ENCODE data around the gene TPP1.
A peak's percentile ranks its signal among the peaks of the same experiment; 100 is the strongest.

Gene TPP1

GRCh38 chr11:6611092-6611962, 7.9 kb downstream of the TPP1 start:
- DNase-seq (ENCODE audit: low read depth), result no peak

GRCh38 chr11:6610591-6610990, 8.6 kb downstream of the TPP1 start:
- no peak for DNase-seq (ENCODE audit: low read depth)

GRCh38 chr11:6609502-6610015, 9.7 kb downstream of the TPP1 start:
- no peak for DNase-seq (ENCODE audit: low read depth)

- DNase-seq (ENCODE audit: low read depth), result no peak
These were observed 10.3 kb downstream of the TPP1 start for GRCh38 chr11:6608726-6609501.

GRCh38 chr11:6608011-6608410, 11.2 kb downstream of the TPP1 start:
- no peak for DNase-seq (ENCODE audit: low read depth)

GRCh38 chr11:6607190-6607795, 11.9 kb downstream of the TPP1 start:
- no peak for DNase-seq (ENCODE audit: low read depth)

- no peak for DNase-seq (ENCODE audit: low read depth)
These were observed 12.6 kb downstream of the TPP1 start for GRCh38 chr11:6606471-6607189.

- DNase-seq (ENCODE audit: low read depth), result no peak
These were observed 14.4 kb downstream of the TPP1 start for GRCh38 chr11:6604790-6605189.

- no peak for DNase-seq (ENCODE audit: low read depth)
These were observed 15.1 kb downstream of the TPP1 start for GRCh38 chr11:6604081-6604626.

- DNase-seq (ENCODE audit: low read depth), result peak; percentile 78
These were observed 15.7 kb downstream of the TPP1 start, which contains the start of the genes ILK and RRP8 for GRCh38 chr11:6603287-6604080. Gene ILK (plus strand): TSS chr11:6603774. CDS start chr11:6604272, 498 bp downstream. Gene RRP8 (minus strand): TSS chr11:6603616. CDS start chr11:6603502, 114 bp downstream.

- DNase-seq (ENCODE audit: low read depth), result no peak
These were observed 16.9 kb downstream of the TPP1 start for GRCh38 chr11:6602096-6602940.

GRCh38 chr11:6601041-6601461, 18.2 kb downstream of the TPP1 start:
- no peak for DNase-seq (ENCODE audit: low read depth)

GRCh38 chr11:6599881-6600390, 19.3 kb downstream of the TPP1 start:
- DNase-seq (ENCODE audit: low read depth), result no peak

GRCh38 chr11:6599449-6599848, 19.8 kb downstream of the TPP1 start:
- DNase-seq (ENCODE audit: low read depth), result no peak

GRCh38 chr11:6598555-6598954, 20.7 kb downstream of the TPP1 start:
- no peak for DNase-seq (ENCODE audit: low read depth)

- DNase-seq (ENCODE audit: low read depth), result no peak
These were observed 22.9 kb downstream of the TPP1 start for GRCh38 chr11:6596239-6596877.

GRCh38 chr11:6594142-6594768, 25.0 kb downstream of the TPP1 start:
- DNase-seq (ENCODE audit: low read depth), result no peak

GRCh38 chr11:6588018-6588417, 31.2 kb downstream of the TPP1 start:
- no peak for DNase-seq (ENCODE audit: low read depth)
